Panc1 (cell line): ENCODE data around the gene TBX19. TPM values are rescaled to one million over a fixed set of nuclear protein-coding genes. Genes with fewer than 3 reads are reported as not detected.

Experiments used
- ATAC-seq: fragments of 200-7000 bp; cut with Tn5 transposase; 2 replicates; pipeline ENCODE4 v1.9.1; 2020; ENCODE audit warnings: mild to moderate bottlenecking, moderate library complexity
- BruUV-seq: library from RNA; stranded (reverse); fragments of 400-500 nt; replicated peaks from 2 replicates; lab custom pipeline; 2021; lab: Mats Ljungman, UMichigan
- CTCF ChIA-PET: fragments of 300-600 bp; sonication (Branson Sonifier 250); formaldehyde crosslinking; loops from one replicate; lab custom pipeline; 2022; ENCODE audit warnings: antibody characterized with exemption; lab: Charles Lee
- POLR2A ChIA-PET: fragments of 300-600 bp; sonication (Branson Sonifier 250); formaldehyde crosslinking; loops from one replicate; lab custom pipeline; 2022; ENCODE audit warnings: antibody characterized with exemption; lab: Charles Lee
- DNase-seq: peaks from one replicate; pipeline ENCODE4 v3.0.0-alpha.2; 2010; ENCODE audit warnings: low read depth, low spot score
- H3K27ac ChIP-seq: 2 replicates; pipeline ENCODE4 v1.5.1; 2011; ENCODE audit warnings: mild to moderate bottlenecking, low read length, inconsistent platforms
- H3K27me3 ChIP-seq: fragments of 200-500 bp; sonication (Bioruptor generic); 2 replicates; pipeline ENCODE4 v1.6.0; 2014; ENCODE audit warnings: low read length, inconsistent platforms; ENCODE audit not compliant: control insufficient read depth, insufficient read depth
- H3K36me3 ChIP-seq: fragments of 200-500 bp; sonication (Bioruptor generic); 2 replicates; pipeline ENCODE4 v1.5.1; 2014; ENCODE audit warnings: inconsistent platforms, mild to moderate bottlenecking, low read length, moderate library complexity; ENCODE audit not compliant: control insufficient read depth, insufficient read depth
- H3K4me1 ChIP-seq: 2 replicates; pipeline ENCODE4 v1.5.1; 2011; ENCODE audit warnings: inconsistent platforms, mild to moderate bottlenecking, low read length, moderate library complexity; ENCODE audit not compliant: control insufficient read depth, insufficient read depth
- H3K4me3 ChIP-seq, 2 experiments: 2 replicates each; pipeline ENCODE4 v1.5.1; 2011 to 2012; ENCODE audit warnings: low read depth in 2 of 2, low read length in 2 of 2, mild to moderate bottlenecking in 2 of 2, inconsistent platforms in 1 of 2, moderate library complexity in 1 of 2
- H3K9me3 ChIP-seq: fragments of 200-500 bp; sonication (Bioruptor generic); 2 replicates; pipeline ENCODE4 v1.5.1; 2014; ENCODE audit warnings: low read depth, mild to moderate bottlenecking, inconsistent platforms, low read length, moderate library complexity; ENCODE audit not compliant: control insufficient read depth, insufficient read depth
- CTCF ChIP-seq: fragments of 450-650 bp; IDR thresholded peaks from 2 replicates; pipeline ENCODE4 v1.5.1; 2017; ENCODE audit warnings: mild to moderate bottlenecking
- POLR2AphosphoS5 ChIP-seq: IDR thresholded peaks from 2 replicates; pipeline ENCODE4 v1.6.1; 2012; ENCODE audit warnings: mild to moderate bottlenecking, low read depth, low read length, moderate library complexity
- SIN3A ChIP-seq: IDR thresholded peaks from 2 replicates; pipeline ENCODE4 v1.6.1; 2012; ENCODE audit warnings: low read depth, mild to moderate bottlenecking, low read length, moderate library complexity, borderline replicate concordance; ENCODE audit not compliant: insufficient read depth
- TCF7L2 ChIP-seq: IDR thresholded peaks from 2 replicates; pipeline ENCODE4 v1.6.1; 2011; ENCODE audit warnings: mild to moderate bottlenecking, low read depth, low read length, inconsistent platforms
- in situ Hi-C: cut with HindIII; loops from 2 replicates; pipeline ENCODE4 v1.10.0; 2016; ENCODE audit warnings: low sequenced_read_pairs, low pct_unique_long_range_greater_than_20kb
- intact Hi-C: fragments of 100-400 bp; cut with micrococcal nuclease; formaldehyde crosslinking; loops from one replicate; pipeline ENCODE4 v1.10.0; 2022; ENCODE audit not compliant: unreplicated experiment
- total RNA-seq: library from RNA; stranded (reverse); gene quantifications from one replicate; pipeline ENCODE4 v1.2.1, GENCODE V29; 2021; ENCODE audit not compliant: unreplicated experiment
- TF ChIP-seq, protein P1 (sequence below), 2 experiments: IDR thresholded peaks; 2 replicates each; pipeline ENCODE4 v1.6.1; 2011 to 2012; ENCODE audit warnings: low read depth in 2 of 2, control low read depth in 1 of 2, low read length in 1 of 2, mild to moderate bottlenecking in 1 of 2, moderate library complexity in 1 of 2; ENCODE audit not compliant: insufficient read depth in 1 of 2

TBX19 gene
- total RNA-seq, 1 experiment from 2014 or later = 2.2 TPM

DNA sequence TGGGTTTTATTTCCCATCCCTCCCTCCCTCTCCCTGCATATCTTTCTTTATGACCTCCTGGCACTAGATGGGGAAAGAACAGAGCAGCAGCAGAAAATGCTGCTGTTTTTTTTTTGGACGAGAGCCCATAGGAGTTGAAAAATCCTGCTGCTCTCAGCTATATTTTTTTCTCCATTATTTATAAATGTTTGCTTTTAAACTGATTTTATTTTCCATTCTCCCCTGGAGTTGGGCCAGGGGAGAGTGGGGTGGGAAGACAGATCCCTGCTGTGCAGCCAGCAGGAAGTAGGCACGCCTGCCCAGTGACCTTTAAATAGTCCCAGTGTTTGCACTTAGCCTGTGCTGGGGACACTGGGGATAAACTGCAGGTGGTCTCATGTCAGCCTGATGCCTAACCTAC lies 37.5 kb upstream of the TBX19 start:
- H3K36me3 ChIP-seq = peaks cover 9% of the 10 kb centered on the region
- ChIA-PET CTCF (no interaction called here), POLR2A (no interaction called here)
- no peaks in the 10 kb centered on the region for H3K27me3 ChIP-seq
- no peak overlapping the region for H3K27ac ChIP-seq
- DNase-seq (no peak), ATAC-seq (no peak)
- TF ChIP-seq SIN3A (no peak), CTCF (no peak), POLR2AphosphoS5 (no peak), TCF7L2 (no peak)
- TF ChIP-seq, protein P1, sequence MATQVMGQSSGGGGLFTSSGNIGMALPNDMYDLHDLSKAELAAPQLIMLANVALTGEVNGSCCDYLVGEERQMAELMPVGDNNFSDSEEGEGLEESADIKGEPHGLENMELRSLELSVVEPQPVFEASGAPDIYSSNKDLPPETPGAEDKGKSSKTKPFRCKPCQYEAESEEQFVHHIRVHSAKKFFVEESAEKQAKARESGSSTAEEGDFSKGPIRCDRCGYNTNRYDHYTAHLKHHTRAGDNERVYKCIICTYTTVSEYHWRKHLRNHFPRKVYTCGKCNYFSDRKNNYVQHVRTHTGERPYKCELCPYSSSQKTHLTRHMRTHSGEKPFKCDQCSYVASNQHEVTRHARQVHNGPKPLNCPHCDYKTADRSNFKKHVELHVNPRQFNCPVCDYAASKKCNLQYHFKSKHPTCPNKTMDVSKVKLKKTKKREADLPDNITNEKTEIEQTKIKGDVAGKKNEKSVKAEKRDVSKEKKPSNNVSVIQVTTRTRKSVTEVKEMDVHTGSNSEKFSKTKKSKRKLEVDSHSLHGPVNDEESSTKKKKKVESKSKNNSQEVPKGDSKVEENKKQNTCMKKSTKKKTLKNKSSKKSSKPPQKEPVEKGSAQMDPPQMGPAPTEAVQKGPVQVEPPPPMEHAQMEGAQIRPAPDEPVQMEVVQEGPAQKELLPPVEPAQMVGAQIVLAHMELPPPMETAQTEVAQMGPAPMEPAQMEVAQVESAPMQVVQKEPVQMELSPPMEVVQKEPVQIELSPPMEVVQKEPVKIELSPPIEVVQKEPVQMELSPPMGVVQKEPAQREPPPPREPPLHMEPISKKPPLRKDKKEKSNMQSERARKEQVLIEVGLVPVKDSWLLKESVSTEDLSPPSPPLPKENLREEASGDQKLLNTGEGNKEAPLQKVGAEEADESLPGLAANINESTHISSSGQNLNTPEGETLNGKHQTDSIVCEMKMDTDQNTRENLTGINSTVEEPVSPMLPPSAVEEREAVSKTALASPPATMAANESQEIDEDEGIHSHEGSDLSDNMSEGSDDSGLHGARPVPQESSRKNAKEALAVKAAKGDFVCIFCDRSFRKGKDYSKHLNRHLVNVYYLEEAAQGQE (IDR thresholded peaks at IDR 0.05; ENCODE audit: insufficient read depth in 1 of 2, low read depth in 2 of 2, low read length in 1 of 2) = no peak
- BruUV-seq = no TSS peak
- no peaks in the 10 kb centered on the region for H3K9me3 ChIP-seq
- H3K4me3 ChIP-seq = no peak overlapping the region
- no peaks in the 10 kb centered on the region for H3K4me1 ChIP-seq
- in situ Hi-C loops = no loop called here
- intact Hi-C loops = no loop called here

- Histone ChIP-seq H3K9me3 (no peaks in the 10 kb centered on the region), H3K27ac (no peak overlapping the region), H3K4me1 (no peaks in the 10 kb centered on the region), H3K4me3 (no peak overlapping the region), H3K27me3 (no peaks in the 10 kb centered on the region), H3K36me3 (peaks cover 9% of the 10 kb centered on the region)
- POLR2A ChIA-PET = no interaction called here
- intact Hi-C loops (no loop called here), in situ Hi-C loops (no loop called here)
- BruUV-seq = no TSS peak
- CTCF ChIA-PET = no interaction called here
- ATAC-seq = no peak
- TF ChIP-seq TCF7L2 (no peak), CTCF (no peak), POLR2AphosphoS5 (no peak), SIN3A (no peak)
- TF ChIP-seq, protein P1 (IDR thresholded peaks at IDR 0.05; ENCODE audit: insufficient read depth in 1 of 2, low read depth in 2 of 2, low read length in 1 of 2) = no peak
- no peak for DNase-seq
Observed at GRCh38 chr1:168243636-168244212, 37.0 kb upstream of the TBX19 start.
